IPS-18a (cell line): ENCODE data around the gene PLA2G1B.

Experiments
- H3K27ac ChIP-seq: one replicate; pipeline ENCODE4 v1.5.1; 2013; ENCODE audit warnings: low read length
- H3K27me3 ChIP-seq: one replicate; pipeline ENCODE4 v1.6.1; 2013; ENCODE audit warnings: mild to moderate bottlenecking, low read length; ENCODE audit not compliant: control insufficient read depth, insufficient read depth
- H3K36me3 ChIP-seq: one replicate; pipeline ENCODE4 v1.6.1; 2013; ENCODE audit warnings: low read depth, low read length; ENCODE audit not compliant: control insufficient read depth
- H3K4me1 ChIP-seq: one replicate; pipeline ENCODE4 v1.6.1; 2013; ENCODE audit warnings: low read depth, low read length; ENCODE audit not compliant: control insufficient read depth
- H3K4me3 ChIP-seq: one replicate; pipeline ENCODE4 v1.5.1; 2013; ENCODE audit warnings: low read length
- H3K9ac ChIP-seq: one replicate; pipeline ENCODE4 v1.6.1; 2013; ENCODE audit warnings: mild to moderate bottlenecking, low read length, moderate library complexity
- H3K9me3 ChIP-seq: one replicate; pipeline ENCODE4 v1.6.1; 2013; ENCODE audit warnings: low read depth, low read length; ENCODE audit not compliant: control insufficient read depth

Gene PLA2G1B

GRCh38 chr12:120316798-120317223 lies 10.8 kb downstream of the PLA2G1B start:
- Histone ChIP-seq H3K27ac (no peak overlapping the region), H3K27me3 (no peaks in the 10 kb centered on the region), H3K9ac (peak overlapping the region; percentile 45), H3K9me3 (no peaks in the 10 kb centered on the region), H3K4me3 (peak overlapping the region; percentile 57), H3K4me1 (no peaks in the 10 kb centered on the region), H3K36me3 (no peaks in the 10 kb centered on the region)

GRCh38 chr12:120314220-120314619 lies 13.4 kb downstream of the PLA2G1B start:
- Histone ChIP-seq H3K9ac (no peak overlapping the region), H3K4me1 (no peaks in the 10 kb centered on the region), H3K9me3 (no peaks in the 10 kb centered on the region), H3K4me3 (no peak overlapping the region), H3K27ac (no peak overlapping the region), H3K36me3 (no peaks in the 10 kb centered on the region), H3K27me3 (no peaks in the 10 kb centered on the region)

- no peaks in the 10 kb centered on the region for H3K27me3 ChIP-seq
- H3K27ac ChIP-seq: peak within 1 kb of the TSS; percentile 83
- peak within 1 kb of the TSS; percentile 84 for H3K9ac ChIP-seq
- no peaks in the 10 kb centered on the region for H3K36me3 ChIP-seq
- no peaks in the 10 kb centered on the region for H3K4me1 ChIP-seq
- H3K9me3 ChIP-seq: no peaks in the 10 kb centered on the region
- peak within 1 kb of the TSS; percentile 97 for H3K4me3 ChIP-seq
These were observed 25.4 kb downstream of the PLA2G1B start, which contains the start of gene SIRT4 for GRCh38 chr12:120301962-120302815. Gene SIRT4 (plus strand): TSS chr12:120302321. CDS start chr12:120303562, 1,241 bp downstream.

GRCh38 chr12:120292661-120293531 lies 34.7 kb downstream of the PLA2G1B start, which contains the start of gene RNU4-1:
Gene RNU4-1 (minus strand): TSS chr12:120293237.
- peak within 1 kb of the TSS; percentile 100 for H3K27ac ChIP-seq
- H3K36me3 ChIP-seq: no peaks in the 10 kb centered on the region
- no peaks in the 10 kb centered on the region for H3K27me3 ChIP-seq
- H3K4me1 ChIP-seq: peaks cover 10% of the 10 kb centered on the region
- H3K9me3 ChIP-seq: no peaks in the 10 kb centered on the region
- peak within 1 kb of the TSS; percentile 75 for H3K4me3 ChIP-seq
- H3K9ac ChIP-seq: peak within 1 kb of the TSS; percentile 95

- Histone ChIP-seq H3K4me1 (peaks cover 10% of the 10 kb centered on the region), H3K36me3 (no peaks in the 10 kb centered on the region), H3K27me3 (no peaks in the 10 kb centered on the region), H3K9ac (peak overlapping the region; percentile 95), H3K9me3 (no peaks in the 10 kb centered on the region), H3K4me3 (peak overlapping the region; percentile 75), H3K27ac (peak overlapping the region; percentile 98)
These were observed 35.2 kb downstream of the PLA2G1B start for GRCh38 chr12:120292411-120292660.

- no peaks in the 10 kb centered on the region for H3K9me3 ChIP-seq
- peaks cover 10% of the 10 kb centered on the region for H3K4me1 ChIP-seq
- peak overlapping the region; percentile 95 for H3K9ac ChIP-seq
- peak overlapping the region; percentile 48 for H3K4me3 ChIP-seq
- no peaks in the 10 kb centered on the region for H3K27me3 ChIP-seq
- no peaks in the 10 kb centered on the region for H3K36me3 ChIP-seq
- peak overlapping the region; percentile 98 for H3K27ac ChIP-seq
These were observed 36.8 kb downstream of the PLA2G1B start for GRCh38 chr12:120290609-120291305.

GRCh38 chr12:120287491-120287890 lies 40.1 kb downstream of the PLA2G1B start:
- H3K4me1 ChIP-seq: peaks cover 5% of the 10 kb centered on the region
- no peak overlapping the region for H3K9ac ChIP-seq
- H3K36me3 ChIP-seq: no peaks in the 10 kb centered on the region
- no peaks in the 10 kb centered on the region for H3K27me3 ChIP-seq
- H3K9me3 ChIP-seq: no peaks in the 10 kb centered on the region
- no peak overlapping the region for H3K27ac ChIP-seq
- no peak overlapping the region for H3K4me3 ChIP-seq

- Histone ChIP-seq H3K4me1 (peaks cover 5% of the 10 kb centered on the region), H3K36me3 (no peaks in the 10 kb centered on the region), H3K9ac (no peak overlapping the region), H3K27me3 (no peaks in the 10 kb centered on the region), H3K4me3 (no peak overlapping the region), H3K9me3 (no peaks in the 10 kb centered on the region), H3K27ac (no peak overlapping the region)
These were observed 40.6 kb downstream of the PLA2G1B start for GRCh38 chr12:120286768-120287490.

GRCh38 chr12:120284381-120284780 lies 43.2 kb downstream of the PLA2G1B start:
- Histone ChIP-seq H3K27ac (no peak overlapping the region), H3K27me3 (no peaks in the 10 kb centered on the region), H3K9ac (no peak overlapping the region), H3K4me3 (no peak overlapping the region), H3K9me3 (no peaks in the 10 kb centered on the region), H3K4me1 (no peaks in the 10 kb centered on the region), H3K36me3 (no peaks in the 10 kb centered on the region)

GRCh38 chr12:120283318-120283717 lies 44.3 kb downstream of the PLA2G1B start:
- Histone ChIP-seq H3K4me1 (no peaks in the 10 kb centered on the region), H3K4me3 (no peak overlapping the region), H3K9me3 (no peaks in the 10 kb centered on the region), H3K9ac (no peak overlapping the region), H3K36me3 (no peaks in the 10 kb centered on the region), H3K27ac (no peak overlapping the region), H3K27me3 (no peaks in the 10 kb centered on the region)
